HCT116 (cell line): ENCODE data around the gene CENPB. TPM values are rescaled to one million over a fixed set of nuclear protein-coding genes. Genes with fewer than 3 reads are reported as not detected.

Experiments
- ATAC-seq: fragments of 200-7000 bp; cut with Tn5 transposase; 2 replicates; pipeline ENCODE4 v1.9.1; 2020; ENCODE audit warnings: mild to moderate bottlenecking, moderate library complexity
- BruUV-seq: library from RNA; stranded (reverse); fragments of 400-500 nt; replicated peaks from 2 replicates; lab custom pipeline; 2021; lab: Mats Ljungman, UMichigan
- CTCF ChIA-PET: fragments of 300-600 bp; sonication (Branson Sonifier 250); formaldehyde crosslinking; loops from one replicate; lab custom pipeline; 2021; ENCODE audit warnings: antibody characterized with exemption; lab: Charles Lee
- POLR2A ChIA-PET: fragments of 300-600, 350-600 bp; sonication (Branson Sonifier 250); formaldehyde crosslinking; loops from one replicate; lab custom pipeline; 2021; ENCODE audit warnings: antibody characterized with exemption; lab: Charles Lee
- RAD21 ChIA-PET, 2 experiments: fragments of 300-600 bp; sonication (Branson Sonifier 250); formaldehyde crosslinking; loops; one replicate each; lab custom pipeline; 2023; ENCODE audit warnings: low total read pairs in 2 of 2; ENCODE audit not compliant: uncharacterized antibody in 2 of 2, unreplicated experiment in 2 of 2, low non-redundant PET in 1 of 2; lab: Charles Lee
- DNase-seq: peaks from one replicate; pipeline ENCODE4 v3.0.0-alpha.2; 2010; ENCODE audit warnings: low read depth, low spot score
- H2AFZ ChIP-seq: fragments of 200-600 bp; shearing (Covaris generic), sonication (generic); 2 replicates; pipeline ENCODE4 v1.6.1; 2017; ENCODE audit warnings: low read depth, mixed run types, mixed read lengths, antibody characterized with exemption, low read length; ENCODE audit not compliant: poor library complexity, severe bottlenecking
- H3K27ac ChIP-seq: 2 replicates; pipeline ENCODE4 v1.5.1; 2012; ENCODE audit warnings: low read depth, low read length
- H3K27me3 ChIP-seq: fragments of 200-600 bp; sonication (generic); 2 replicates; pipeline ENCODE4 v1.6.1; 2016; ENCODE audit warnings: mixed run types, low read length, mixed read lengths; ENCODE audit not compliant: insufficient read depth
- H3K36me3 ChIP-seq, 2 experiments: fragments of 200-500 bp in 1 of 2; fragments of 200-600 bp in 1 of 2; sonication (Bioruptor generic) in 1 of 2; sonication (generic) in 1 of 2; 2 replicates each; pipeline versions ENCODE4 v1.5.1 to v1.6.1; 2014 to 2016; ENCODE audit warnings: low read length in 2 of 2, inconsistent platforms in 1 of 2, mixed read lengths in 1 of 2, mixed run types in 1 of 2; ENCODE audit not compliant: insufficient read depth in 2 of 2, control insufficient read depth in 1 of 2
- H3K4me1 ChIP-seq, 2 experiments: fragments of 200-600 bp in 1 of 2; sonication (generic) in 1 of 2; 2 replicates each; pipeline versions ENCODE4 v1.5.1 to v1.6.1; 2012 to 2017; ENCODE audit warnings: low read length in 2 of 2, inconsistent platforms in 1 of 2, mild to moderate bottlenecking in 1 of 2, mixed read lengths in 1 of 2, mixed run types in 1 of 2, moderate library complexity in 1 of 2; ENCODE audit not compliant: insufficient read depth in 2 of 2, control insufficient read depth in 1 of 2
- H3K4me2 ChIP-seq: fragments of 200-600 bp; sonication (generic); 2 replicates; pipeline ENCODE4 v1.6.1; 2017; ENCODE audit warnings: mixed run types, low read length, mixed read lengths
- H3K4me3 ChIP-seq, 2 experiments: fragments of 200-600 bp in 1 of 2; sonication (generic) in 1 of 2; replicated peaks in 1 of 2; 2 replicates each; pipeline ENCODE4 v1.5.1; 2011 to 2016; ENCODE audit warnings: low read length in 2 of 2, control low read depth in 1 of 2, low read depth in 1 of 2, mild to moderate bottlenecking in 1 of 2, mixed read lengths in 1 of 2, mixed run types in 1 of 2
- H3K79me2 ChIP-seq: fragments of 200-600 bp; sonication (generic); 2 replicates; pipeline ENCODE4 v1.6.1; 2017; ENCODE audit warnings: mild to moderate bottlenecking, mixed run types, low read length, moderate library complexity, mixed read lengths; ENCODE audit not compliant: insufficient read depth
- H3K9ac ChIP-seq: fragments of 200-600 bp; sonication (generic); 2 replicates; pipeline ENCODE4 v1.6.1; 2016; ENCODE audit warnings: low read length, mixed read lengths
- H3K9me2 ChIP-seq: fragments of 200-600 bp; sonication (generic), shearing (Covaris generic); 2 replicates; pipeline ENCODE4 v1.6.1; 2017; ENCODE audit warnings: mixed run types, mild to moderate bottlenecking, moderate library complexity; ENCODE audit not compliant: insufficient read depth
- H3K9me3 ChIP-seq, 2 experiments: fragments of 200-500 bp in 1 of 2; fragments of 200-600 bp in 1 of 2; sonication (Bioruptor generic) in 1 of 2; sonication (generic) in 1 of 2; 2 replicates each; pipeline ENCODE4 v1.6.1; 2014 to 2017; ENCODE audit warnings: low read length in 2 of 2, mixed read lengths in 2 of 2, inconsistent platforms in 1 of 2, low read depth in 1 of 2, mild to moderate bottlenecking in 1 of 2, mixed run types in 1 of 2, moderate library complexity in 1 of 2; ENCODE audit not compliant: control insufficient read depth in 1 of 2, insufficient read depth in 1 of 2
- H4K20me1 ChIP-seq: fragments of 200-600 bp; sonication (generic), shearing (Covaris generic); 2 replicates; pipeline ENCODE4 v1.6.1; 2017; ENCODE audit warnings: mixed run types, mild to moderate bottlenecking, moderate library complexity; ENCODE audit not compliant: insufficient read depth
- CBX3 ChIP-seq: IDR thresholded peaks from 2 replicates; pipeline ENCODE4 v1.6.1; 2012; ENCODE audit warnings: low read depth
- CEBPB ChIP-seq: IDR thresholded peaks from 2 replicates; pipeline ENCODE4 v1.6.1; 2012; ENCODE audit warnings: low read depth
- EGR1 ChIP-seq: IDR thresholded peaks from 2 replicates; pipeline ENCODE4 v1.6.1; 2012; ENCODE audit warnings: low read depth
- ELF1 ChIP-seq: IDR thresholded peaks from 2 replicates; pipeline ENCODE4 v1.6.1; 2012; ENCODE audit warnings: low read depth, borderline replicate concordance
- EZH2 ChIP-seq: fragments of 200-600 bp; sonication (generic); IDR thresholded peaks from 2 replicates; pipeline ENCODE4 v1.6.1; 2017; ENCODE audit warnings: antibody characterized with exemption, mixed run types
- EZH2phosphoT487 ChIP-seq: fragments of 200-600 bp; IDR thresholded peaks from 2 replicates; pipeline ENCODE4 v1.6.1; 2018; ENCODE audit warnings: antibody characterized with exemption, borderline replicate concordance
- FOSL1 ChIP-seq: IDR thresholded peaks from 2 replicates; pipeline ENCODE4 v1.6.1; 2012; ENCODE audit warnings: low read depth
- JUND ChIP-seq: IDR thresholded peaks from 2 replicates; pipeline ENCODE4 v1.6.1; 2012
- POLR2A ChIP-seq: IDR thresholded peaks from 2 replicates; pipeline ENCODE4 v1.7.0; 2011; ENCODE audit warnings: borderline replicate concordance; ENCODE audit not compliant: insufficient read depth, insufficient read length; ENCODE audit errors: extremely low read depth
- RAD21 ChIP-seq: IDR thresholded peaks from 2 replicates; pipeline ENCODE4 v1.6.1; 2012; ENCODE audit warnings: low read depth, mild to moderate bottlenecking
- SIN3A ChIP-seq: IDR thresholded peaks from 2 replicates; pipeline ENCODE4 v1.6.1; 2012; ENCODE audit warnings: low read depth
- SP1 ChIP-seq: IDR thresholded peaks from 2 replicates; pipeline ENCODE4 v1.6.1; 2012; ENCODE audit warnings: low read depth
- SRF ChIP-seq: IDR thresholded peaks from 2 replicates; pipeline ENCODE4 v1.6.1; 2012; ENCODE audit warnings: low read depth
- ZNF274 ChIP-seq: fragments of 200-500 bp; sonication (Bioruptor generic); IDR thresholded peaks from 2 replicates; pipeline ENCODE4 v1.6.1; 2014; ENCODE audit warnings: mild to moderate bottlenecking, low read depth, low read length, inconsistent platforms
- intact Hi-C: fragments of 100-400 bp; cut with micrococcal nuclease; formaldehyde crosslinking; loops from 2 replicates; pipeline ENCODE4 v1.10.0; 2022
- total RNA-seq: library from RNA; stranded (reverse); gene quantifications from one replicate; pipeline ENCODE4 v1.2.1, GENCODE V29; 2021; ENCODE audit not compliant: unreplicated experiment
- TF ChIP-seq, protein P1 (sequence below): IDR thresholded peaks from 2 replicates; pipeline ENCODE4 v1.6.1; 2011; ENCODE audit warnings: mild to moderate bottlenecking, low read length, moderate library complexity; ENCODE audit not compliant: insufficient replicate concordance; ENCODE audit errors: extremely low read depth
- TF ChIP-seq, protein P2 (sequence below): IDR thresholded peaks from 2 replicates; pipeline ENCODE4 v1.6.1; 2012
- TF ChIP-seq, protein P3 (sequence below): IDR thresholded peaks from 2 replicates; pipeline ENCODE4 v1.6.1; 2012; ENCODE audit warnings: low read depth

Gene CENPB
- total RNA-seq, 1 experiment from 2014 or later = 67.2 TPM

DNA sequence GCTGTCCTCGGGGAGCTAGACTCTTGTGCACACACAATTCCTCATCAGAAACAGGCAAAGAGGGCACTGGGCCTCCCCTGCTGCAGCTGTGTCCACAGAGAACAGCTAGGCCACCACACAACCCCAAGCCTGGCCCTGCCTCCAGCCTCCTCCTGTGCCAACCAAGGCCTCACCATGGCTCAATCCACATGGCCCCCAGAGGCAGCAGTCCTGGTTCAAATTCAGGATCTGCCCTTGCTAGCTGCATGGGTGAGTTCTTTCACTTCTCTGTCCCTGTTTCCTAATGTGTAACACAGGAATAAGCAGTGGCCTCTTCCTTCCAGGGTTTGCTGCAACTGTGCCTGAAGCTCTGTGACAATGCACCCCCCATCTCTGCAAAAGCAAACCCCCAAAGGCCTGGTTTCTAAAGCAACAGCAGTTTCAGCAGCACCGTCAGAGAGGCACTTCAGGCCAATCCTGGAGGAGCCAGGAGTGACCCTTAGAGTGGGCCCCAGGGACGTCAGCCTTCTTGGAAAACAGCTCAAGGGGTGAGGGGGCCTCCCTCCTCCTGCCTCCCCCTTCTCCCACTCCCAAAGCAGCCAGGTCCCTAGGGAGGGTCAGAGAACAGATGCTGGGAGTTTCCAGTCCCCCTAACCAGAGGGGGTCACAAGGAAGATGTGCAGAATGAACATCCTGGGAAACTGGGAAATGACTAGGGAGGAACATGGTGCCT lies 21.2 kb downstream of the CENPB start:
- POLR2A ChIA-PET = interaction anchor here (0.6 kb wide), 1 partner anchor 31 kb away, joined by 4 read pairs; no protein-coding TSS in a partner anchor
- no peak for TF ChIP-seq SRF
- no peak for TF ChIP-seq CBX3
- TF ChIP-seq FOSL1 = no peak
- TF ChIP-seq ZNF274 = no peak
- TF ChIP-seq SP1 = no peak
- TF ChIP-seq RAD21 = no peak
- TF ChIP-seq, protein P1, sequence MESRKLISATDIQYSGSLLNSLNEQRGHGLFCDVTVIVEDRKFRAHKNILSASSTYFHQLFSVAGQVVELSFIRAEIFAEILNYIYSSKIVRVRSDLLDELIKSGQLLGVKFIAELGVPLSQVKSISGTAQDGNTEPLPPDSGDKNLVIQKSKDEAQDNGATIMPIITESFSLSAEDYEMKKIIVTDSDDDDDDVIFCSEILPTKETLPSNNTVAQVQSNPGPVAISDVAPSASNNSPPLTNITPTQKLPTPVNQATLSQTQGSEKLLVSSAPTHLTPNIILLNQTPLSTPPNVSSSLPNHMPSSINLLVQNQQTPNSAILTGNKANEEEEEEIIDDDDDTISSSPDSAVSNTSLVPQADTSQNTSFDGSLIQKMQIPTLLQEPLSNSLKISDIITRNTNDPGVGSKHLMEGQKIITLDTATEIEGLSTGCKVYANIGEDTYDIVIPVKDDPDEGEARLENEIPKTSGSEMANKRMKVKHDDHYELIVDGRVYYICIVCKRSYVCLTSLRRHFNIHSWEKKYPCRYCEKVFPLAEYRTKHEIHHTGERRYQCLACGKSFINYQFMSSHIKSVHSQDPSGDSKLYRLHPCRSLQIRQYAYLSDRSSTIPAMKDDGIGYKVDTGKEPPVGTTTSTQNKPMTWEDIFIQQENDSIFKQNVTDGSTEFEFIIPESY = no peak
- TF ChIP-seq SIN3A = no peak
- TF ChIP-seq, protein P2, sequence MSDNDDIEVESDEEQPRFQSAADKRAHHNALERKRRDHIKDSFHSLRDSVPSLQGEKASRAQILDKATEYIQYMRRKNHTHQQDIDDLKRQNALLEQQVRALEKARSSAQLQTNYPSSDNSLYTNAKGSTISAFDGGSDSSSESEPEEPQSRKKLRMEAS = no peak
- TF ChIP-seq, protein P3, sequence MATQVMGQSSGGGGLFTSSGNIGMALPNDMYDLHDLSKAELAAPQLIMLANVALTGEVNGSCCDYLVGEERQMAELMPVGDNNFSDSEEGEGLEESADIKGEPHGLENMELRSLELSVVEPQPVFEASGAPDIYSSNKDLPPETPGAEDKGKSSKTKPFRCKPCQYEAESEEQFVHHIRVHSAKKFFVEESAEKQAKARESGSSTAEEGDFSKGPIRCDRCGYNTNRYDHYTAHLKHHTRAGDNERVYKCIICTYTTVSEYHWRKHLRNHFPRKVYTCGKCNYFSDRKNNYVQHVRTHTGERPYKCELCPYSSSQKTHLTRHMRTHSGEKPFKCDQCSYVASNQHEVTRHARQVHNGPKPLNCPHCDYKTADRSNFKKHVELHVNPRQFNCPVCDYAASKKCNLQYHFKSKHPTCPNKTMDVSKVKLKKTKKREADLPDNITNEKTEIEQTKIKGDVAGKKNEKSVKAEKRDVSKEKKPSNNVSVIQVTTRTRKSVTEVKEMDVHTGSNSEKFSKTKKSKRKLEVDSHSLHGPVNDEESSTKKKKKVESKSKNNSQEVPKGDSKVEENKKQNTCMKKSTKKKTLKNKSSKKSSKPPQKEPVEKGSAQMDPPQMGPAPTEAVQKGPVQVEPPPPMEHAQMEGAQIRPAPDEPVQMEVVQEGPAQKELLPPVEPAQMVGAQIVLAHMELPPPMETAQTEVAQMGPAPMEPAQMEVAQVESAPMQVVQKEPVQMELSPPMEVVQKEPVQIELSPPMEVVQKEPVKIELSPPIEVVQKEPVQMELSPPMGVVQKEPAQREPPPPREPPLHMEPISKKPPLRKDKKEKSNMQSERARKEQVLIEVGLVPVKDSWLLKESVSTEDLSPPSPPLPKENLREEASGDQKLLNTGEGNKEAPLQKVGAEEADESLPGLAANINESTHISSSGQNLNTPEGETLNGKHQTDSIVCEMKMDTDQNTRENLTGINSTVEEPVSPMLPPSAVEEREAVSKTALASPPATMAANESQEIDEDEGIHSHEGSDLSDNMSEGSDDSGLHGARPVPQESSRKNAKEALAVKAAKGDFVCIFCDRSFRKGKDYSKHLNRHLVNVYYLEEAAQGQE = no peak
- no peak for TF ChIP-seq EZH2
- TF ChIP-seq EGR1 = no peak
- TF ChIP-seq ELF1 = no peak
- TF ChIP-seq JUND = no peak
- TF ChIP-seq EZH2phosphoT487 = no peak
- no peak for TF ChIP-seq POLR2A
- TF ChIP-seq CEBPB = no peak

More for the DNA sequence above, 21.2 kb downstream of the CENPB start:
- Histone ChIP-seq H3K36me3 (peaks cover 3 to 10% of the 10 kb centered on the region in 2 experiments; a peak in 2 of 4 replicates), H3K4me1 (peaks cover 12 to 36% of the 10 kb centered on the region in 2 experiments), H3K27me3 (no peaks in the 10 kb centered on the region), H3K4me3 (no peak overlapping the region), H3K27ac (no peak overlapping the region), H3K4me2 (no peak overlapping the region; the same call in 1 of the 2 replicates), H2AFZ (no peak overlapping the region), H3K79me2 (peaks cover 53% of the 10 kb centered on the region), H3K9me2 (no peaks in the 10 kb centered on the region), H3K9ac (no peak overlapping the region), H3K9me3 (no peaks in the 10 kb centered on the region), H4K20me1 (no peaks in the 10 kb centered on the region)
- no peak for DNase-seq
- ChIA-PET CTCF (interaction anchor here (1.3 kb wide), 1 partner anchor 90 kb away, joined by 3 read pairs; no protein-coding TSS in a partner anchor), RAD21 (no interaction called here)
- ATAC-seq = no peak
- intact Hi-C loops = loop anchor here (5.0 kb wide), 1 partner anchor 203 kb away; no protein-coding TSS in a partner anchor
- BruUV-seq = no TSS peak
